GM18517 (cell line): ENCODE measurements around the gene YJEFN3.

ENCODE experiments used
- ATAC-seq: cut with Tn5 transposase; IDR thresholded peaks from one replicate; pipeline ENCODE4 v1.9.1; 2021; ENCODE audit warnings: mild to moderate bottlenecking, moderate library complexity; ENCODE audit not compliant: unreplicated experiment

The YJEFN3 gene

DNA sequence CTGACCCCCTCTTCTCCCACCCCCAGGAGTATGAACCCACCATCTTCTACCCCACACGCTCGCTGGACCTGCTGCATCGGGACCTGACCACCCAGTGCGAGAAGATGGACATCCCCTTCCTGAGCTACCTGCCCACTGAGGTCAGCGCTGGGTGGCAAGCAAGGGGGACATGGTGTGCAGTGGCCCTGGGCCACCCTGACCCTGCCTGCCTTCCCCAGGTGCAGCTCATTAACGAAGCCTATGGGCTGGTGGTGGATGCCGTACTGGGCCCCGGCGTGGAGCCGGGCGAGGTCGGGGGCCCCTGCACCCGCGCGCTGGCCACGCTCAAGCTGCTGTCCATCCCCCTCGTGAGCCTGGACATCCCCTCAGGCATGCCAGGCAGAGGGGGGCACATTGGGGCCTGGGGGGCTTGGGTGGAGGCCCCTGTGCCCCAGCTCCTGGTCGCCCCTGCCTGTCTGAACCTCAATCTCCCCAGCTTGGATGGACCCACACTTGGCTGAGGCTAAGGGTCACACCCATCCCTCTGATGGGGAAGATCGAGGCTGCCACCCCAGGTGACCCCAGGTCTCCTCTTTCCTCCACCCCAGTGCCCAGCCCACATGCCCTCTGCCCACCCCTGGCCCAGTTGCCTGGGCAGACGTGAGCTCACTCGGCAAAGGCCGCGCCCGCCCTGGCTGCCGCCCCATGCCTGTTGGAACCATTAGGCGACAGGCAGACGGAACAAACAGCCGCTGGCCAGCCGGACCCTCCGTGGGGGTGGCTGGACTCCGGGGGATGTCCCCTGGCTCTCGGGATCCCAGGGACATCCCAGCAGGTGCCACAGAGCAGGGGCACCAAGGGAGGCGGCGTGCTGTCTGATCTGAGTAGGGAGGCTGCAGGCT is 6.8 kb downstream of the YJEFN3 start:
- ATAC-seq: no peak

DNA sequence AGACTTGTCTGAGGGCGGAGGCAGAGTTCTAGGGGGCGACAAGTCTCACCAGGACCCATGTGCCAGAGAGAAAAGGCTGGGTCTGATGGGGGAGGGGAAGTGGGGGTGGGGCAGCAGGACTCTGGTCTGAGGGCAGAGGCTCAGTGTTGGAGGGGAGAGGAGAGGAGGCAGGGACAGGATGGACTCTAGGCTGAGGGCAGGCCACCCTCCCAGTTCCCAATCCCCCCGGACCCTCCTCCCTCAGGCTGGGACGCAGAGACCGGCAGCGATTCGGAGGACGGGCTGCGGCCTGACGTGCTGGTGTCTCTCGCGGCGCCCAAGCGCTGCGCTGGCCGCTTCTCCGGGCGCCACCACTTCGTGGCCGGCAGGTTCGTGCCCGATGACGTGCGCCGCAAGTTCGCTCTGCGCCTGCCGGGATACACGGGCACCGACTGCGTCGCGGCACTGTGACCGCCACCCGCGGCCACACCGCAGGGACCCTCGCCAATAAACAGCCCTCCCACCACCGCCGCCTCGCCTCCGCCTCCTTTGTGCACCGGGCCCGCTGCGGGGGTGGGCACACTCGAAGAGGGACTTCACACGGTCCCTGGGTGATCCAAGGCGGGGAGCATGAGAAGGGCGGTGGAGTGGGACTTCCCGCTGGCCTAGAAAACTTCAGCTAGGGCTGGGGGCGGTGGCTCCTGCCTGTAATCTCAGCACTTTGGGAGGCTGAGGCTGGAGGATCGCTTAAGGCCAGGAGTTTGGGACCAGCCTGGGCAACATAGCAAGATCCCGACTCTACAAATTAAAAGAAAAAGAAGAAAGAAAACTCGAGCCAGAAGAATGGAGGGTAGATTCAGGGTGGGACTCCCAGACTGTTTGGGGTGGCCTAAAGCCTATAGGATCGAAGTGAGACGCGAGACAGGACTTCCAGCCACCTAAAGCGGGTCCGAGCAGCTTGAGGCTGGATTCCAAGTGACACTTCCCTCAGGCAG is 8.7 kb downstream of the YJEFN3 start:
- ATAC-seq: no peak

DNA sequence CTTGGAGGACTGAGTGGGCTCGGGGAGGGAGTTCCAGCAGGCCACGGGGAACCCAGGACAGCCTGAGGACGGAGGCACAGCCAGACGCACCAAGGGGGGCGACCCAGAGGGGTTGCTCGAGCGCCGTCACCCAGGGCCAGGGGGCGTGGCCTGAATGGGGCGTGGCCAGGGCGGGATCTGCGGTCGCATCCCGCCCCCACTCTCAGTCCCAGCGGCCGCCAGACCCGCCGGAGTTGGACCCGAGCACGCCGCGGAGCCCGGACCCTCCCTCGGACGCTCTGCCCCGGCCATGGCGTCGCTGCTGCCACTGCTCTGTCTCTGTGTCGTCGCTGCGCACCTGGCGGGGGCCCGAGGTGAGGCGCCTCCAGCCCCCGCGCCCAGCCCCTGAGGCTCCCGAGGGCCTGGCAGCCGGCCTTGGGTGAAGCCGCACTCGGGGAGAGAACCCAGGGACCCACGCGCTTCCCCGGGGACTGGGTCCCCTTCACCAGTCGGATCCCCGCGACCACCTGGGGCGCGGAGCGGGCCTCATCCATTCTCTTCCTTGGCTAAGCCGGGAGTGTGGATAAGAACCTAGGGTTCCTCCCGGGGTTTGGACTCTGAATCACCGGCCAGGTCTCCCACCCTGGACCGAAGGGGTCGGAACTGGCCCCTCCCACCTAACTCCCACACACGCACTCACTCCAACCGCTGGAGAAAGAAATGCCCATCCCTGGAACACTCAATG is 9.5 kb downstream of the YJEFN3 start, which contains the start of gene CILP2:
TSS of gene CILP2 (plus strand) at position 205 of the 724 bp plus-strand sequence. CDS start at position 290, 85 bp downstream.
- ATAC-seq: no peak

DNA sequence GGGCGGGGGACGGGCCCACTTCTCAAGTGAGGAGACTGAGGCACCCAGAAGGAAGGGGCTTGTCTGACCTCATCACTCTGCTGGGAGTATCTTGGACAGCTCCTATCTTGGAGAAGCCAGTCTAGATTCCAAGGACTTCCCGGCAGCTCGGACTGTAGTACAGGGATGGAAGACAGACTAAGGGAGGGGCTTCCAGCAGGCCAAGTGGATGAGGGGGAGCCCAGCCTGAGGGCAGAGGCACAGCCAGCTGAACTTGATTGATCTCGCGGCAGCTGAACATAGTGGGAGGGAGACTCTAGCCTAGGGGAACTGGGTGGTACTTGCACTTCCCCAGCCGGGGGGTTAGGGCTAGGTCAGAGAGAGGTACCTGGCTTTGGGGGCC is 10.1 kb downstream of the YJEFN3 start:
- no peak for ATAC-seq

DNA sequence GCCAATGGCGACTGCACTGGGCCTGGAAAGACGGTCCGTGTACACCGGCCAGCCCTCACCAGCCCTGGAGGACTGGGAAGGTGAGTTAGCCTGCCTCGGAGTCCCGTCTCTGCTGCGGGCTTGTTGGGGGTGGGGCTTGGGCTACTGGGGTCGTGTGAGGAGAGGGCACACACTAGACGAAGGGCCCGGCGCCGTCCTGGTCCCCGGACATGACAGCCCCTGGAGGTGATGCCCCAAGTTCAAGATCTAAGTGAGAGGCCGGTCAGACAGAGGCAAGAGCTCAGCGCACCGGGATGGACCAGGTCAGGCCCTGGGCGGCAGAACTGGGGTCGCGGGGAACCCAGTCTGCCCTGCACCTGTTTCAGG is 11.0 kb downstream of the YJEFN3 start:
- no peak for ATAC-seq

DNA sequence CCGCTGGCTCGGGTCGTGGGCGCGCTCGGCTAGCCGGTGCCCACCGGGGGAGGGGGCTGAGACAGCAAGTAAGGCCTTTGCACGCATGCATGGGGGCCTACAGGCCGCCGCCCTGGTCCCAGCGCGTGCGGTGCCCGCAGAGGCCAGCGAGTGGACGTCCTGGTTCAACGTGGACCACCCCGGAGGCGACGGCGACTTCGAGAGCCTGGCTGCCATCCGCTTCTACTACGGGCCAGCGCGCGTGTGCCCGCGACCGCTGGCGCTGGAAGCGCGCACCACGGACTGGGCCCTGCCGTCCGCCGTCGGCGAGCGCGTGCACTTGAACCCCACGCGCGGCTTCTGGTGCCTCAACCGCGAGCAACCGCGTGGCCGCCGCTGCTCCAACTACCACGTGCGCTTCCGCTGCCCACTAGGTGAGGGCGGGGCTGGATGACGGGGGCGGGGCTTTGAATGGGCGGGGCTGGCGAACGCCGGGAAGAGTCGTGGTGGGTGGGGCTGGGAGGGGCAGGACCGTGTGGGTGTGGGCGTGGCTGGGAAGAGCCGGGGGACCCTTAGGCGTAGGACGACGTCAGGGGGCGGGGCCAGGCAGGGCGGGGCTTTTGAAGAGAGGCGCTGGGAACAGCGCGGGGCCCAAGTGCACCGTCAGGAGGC is 11.5 kb downstream of the YJEFN3 start:
- no peak for ATAC-seq

DNA sequence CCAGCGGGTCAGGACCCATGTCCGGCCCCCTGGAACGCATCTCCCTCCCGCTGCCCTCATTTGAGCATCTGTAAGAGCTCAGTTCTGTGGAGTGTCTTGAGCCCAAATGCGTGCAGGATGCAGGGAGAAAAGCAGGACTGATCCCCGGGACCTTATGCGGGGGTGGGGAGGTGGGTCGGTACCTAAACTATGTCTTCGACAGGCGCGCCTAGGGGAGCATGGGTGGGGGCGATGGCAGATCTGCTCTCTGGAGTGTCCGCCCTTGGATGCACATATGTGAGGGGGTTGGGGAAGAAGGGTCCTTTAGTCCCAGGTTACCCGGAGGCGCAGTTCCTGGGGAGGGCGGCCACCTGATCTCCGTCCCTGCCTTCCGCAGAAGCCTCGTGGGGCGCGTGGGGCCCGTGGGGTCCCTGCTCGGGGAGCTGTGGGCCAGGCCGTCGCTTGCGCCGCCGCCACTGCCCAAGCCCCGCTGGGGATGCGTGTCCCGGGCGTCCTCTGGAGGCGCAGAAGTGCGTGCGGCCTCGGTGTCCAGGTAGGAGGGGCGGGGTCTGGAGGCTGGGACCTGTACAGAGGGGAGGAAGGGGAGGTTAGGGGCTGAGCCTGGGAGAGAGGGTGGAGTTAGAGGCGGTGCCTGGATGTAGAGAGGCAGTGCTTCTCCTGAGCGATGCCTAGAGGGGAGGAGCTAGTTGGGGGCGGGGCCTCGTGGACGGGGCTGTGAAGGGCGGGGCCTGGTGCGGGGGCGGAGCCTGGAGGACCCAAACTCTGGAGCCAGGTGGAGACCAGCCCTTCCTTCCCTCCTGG is 12.2 kb downstream of the YJEFN3 start:
- no peak for ATAC-seq

DNA sequence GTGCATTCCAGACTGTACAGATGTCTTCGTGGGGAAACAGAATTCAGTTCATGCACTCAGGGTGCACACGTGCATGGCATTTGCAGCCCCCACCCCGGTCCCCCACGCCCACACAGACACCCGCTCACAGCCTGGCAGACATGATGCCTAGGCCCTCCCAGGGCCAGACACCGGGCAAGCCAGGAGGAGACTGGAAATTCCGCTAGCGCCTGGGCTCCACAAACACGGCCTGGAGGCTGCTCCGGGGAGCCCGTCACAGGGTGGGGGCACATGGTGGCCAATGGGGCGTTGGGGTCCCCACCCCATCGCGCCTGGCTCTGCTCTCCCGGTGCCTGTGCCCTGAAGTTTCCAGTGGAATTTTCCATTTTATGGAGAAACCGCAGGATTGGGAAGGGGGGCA is 12.9 kb downstream of the YJEFN3 start:
- no peak for ATAC-seq

DNA sequence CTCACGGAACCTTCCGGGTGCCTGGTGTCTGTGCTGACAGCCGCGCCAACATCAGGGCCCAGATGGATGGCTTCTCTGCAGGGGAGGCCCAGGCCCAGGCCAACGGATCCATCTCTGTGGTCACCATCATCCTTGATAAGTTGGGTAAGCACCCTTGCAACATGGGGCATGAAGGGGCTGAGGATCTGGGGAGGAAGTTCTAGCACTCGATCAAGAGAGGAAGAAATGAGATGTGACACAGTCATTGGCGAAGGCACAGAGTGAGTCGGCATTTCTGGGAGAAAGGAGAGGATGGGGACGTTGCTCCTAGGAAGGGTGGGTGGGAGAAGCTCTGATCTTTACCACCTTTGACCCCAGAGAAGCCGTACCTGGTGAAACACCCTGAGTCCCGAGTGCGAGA is 13.8 kb downstream of the YJEFN3 start:
- no peak for ATAC-seq

DNA sequence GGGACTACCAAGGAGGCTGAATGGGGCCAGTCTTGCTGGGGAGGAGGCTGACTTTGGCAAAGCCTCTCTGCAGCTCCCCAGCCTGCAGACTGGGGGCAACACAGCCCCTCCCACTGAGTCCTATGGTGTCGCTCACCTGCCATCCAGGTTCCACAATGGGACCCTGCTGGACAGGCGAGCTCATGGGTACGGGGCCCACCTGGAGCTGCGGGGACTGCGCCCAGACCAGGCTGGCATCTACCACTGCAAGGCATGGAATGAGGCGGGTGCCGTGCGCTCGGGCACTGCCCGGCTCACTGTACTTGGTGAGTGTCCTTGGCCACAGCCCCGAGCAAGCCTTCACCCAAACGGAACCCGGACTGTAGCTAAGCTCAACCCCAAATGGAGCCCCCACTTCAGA is 14.4 kb downstream of the YJEFN3 start:
- no peak for ATAC-seq

DNA sequence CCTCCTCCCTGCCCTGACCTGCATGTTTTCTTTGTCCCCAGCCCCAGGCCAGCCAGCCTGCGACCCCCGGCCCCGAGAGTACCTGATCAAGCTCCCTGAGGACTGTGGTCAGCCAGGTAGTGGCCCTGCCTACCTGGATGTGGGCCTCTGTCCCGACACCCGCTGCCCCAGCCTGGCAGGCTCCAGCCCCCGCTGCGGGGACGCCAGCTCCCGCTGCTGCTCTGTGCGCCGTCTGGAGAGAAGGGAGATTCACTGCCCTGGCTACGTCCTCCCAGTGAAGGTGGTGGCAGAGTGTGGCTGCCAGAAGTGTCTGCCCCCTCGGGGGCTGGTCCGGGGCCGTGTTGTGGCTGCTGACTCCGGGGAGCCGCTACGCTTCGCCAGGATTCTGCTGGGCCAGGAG is 14.9 kb downstream of the YJEFN3 start:
- no peak for ATAC-seq

DNA sequence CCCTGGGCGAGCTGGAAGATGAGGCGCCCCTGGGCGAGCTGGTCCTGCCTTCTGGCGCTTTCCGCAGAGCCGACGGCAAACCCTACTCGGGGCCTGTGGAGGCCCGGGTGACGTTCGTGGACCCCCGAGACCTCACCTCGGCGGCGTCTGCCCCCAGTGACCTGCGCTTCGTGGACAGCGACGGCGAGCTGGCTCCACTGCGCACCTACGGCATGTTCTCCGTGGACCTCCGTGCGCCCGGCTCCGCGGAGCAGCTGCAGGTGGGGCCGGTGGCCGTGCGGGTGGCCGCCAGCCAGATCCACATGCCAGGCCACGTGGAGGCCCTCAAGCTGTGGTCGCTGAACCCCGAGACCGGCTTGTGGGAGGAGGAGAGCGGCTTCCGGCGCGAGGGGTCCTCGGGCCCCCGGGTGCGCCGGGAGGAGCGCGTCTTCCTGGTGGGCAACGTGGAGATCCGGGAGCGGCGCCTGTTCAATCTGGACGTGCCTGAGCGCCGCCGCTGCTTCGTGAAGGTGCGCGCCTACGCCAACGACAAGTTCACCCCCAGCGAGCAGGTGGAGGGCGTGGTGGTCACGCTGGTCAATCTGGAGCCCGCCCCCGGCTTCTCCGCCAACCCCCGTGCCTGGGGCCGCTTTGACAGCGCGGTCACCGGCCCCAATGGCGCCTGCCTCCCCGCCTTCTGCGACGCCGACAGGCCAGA is 15.7 kb downstream of the YJEFN3 start:
- ATAC-seq: no peak

DNA sequence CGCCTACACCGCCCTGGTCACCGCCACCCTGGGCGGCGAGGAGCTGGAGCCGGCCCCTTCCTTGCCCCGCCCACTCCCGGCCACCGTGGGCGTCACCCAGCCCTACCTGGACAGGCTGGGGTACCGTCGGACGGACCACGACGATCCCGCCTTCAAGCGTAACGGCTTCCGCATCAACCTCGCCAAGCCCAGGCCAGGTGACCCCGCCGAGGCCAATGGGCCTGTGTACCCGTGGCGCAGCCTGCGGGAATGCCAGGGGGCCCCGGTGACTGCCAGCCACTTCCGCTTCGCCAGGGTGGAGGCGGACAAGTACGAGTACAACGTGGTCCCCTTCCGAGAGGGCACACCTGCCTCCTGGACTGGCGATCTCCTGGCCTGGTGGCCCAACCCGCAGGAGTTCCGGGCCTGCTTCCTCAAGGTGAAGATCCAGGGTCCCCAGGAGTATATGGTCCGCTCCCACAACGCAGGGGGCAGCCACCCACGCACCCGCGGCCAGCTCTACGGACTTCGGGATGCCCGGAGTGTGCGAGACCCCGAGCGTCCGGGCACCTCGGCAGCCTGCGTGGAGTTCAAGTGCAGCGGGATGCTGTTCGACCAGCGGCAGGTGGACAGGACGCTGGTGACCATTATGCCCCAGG is 16.4 kb downstream of the YJEFN3 start:
- no peak for ATAC-seq

DNA sequence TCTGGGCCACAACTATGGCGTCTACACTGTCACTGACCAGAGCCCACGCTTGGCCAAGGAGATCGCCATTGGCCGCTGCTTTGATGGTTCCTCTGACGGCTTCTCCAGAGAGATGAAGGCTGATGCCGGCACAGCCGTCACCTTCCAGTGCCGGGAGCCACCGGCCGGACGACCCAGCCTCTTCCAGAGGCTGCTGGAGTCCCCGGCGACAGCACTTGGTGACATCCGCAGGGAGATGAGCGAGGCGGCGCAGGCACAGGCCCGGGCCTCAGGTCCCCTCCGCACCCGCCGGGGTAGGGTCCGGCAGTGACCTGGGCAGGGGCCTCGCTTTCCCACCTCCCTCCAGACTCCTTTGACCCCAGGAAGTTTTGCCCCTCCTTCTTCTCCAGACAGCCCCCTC is 17.0 kb downstream of the YJEFN3 start:
- ATAC-seq: no peak

DNA sequence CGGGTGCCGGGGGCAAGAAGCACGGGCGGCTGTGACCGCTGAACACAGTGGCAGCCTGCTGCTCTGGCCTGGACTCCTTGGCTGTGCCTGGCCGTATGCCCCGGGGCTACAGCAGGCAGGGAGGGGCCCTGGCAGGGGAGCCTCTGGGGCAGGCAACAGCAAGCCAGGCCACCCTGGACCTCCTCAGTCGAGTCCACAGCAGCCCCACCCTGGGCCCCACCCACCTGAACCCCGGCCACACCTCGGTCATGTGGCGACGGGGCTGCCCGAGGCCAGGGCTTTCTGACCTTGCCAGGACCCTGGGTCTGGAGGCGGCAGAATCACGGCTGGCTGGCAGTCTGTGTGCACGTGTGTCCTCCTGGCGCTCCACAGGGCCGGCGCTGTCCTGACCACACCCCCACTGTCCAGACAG is 18.0 kb downstream of the YJEFN3 start:
- no peak for ATAC-seq

DNA sequence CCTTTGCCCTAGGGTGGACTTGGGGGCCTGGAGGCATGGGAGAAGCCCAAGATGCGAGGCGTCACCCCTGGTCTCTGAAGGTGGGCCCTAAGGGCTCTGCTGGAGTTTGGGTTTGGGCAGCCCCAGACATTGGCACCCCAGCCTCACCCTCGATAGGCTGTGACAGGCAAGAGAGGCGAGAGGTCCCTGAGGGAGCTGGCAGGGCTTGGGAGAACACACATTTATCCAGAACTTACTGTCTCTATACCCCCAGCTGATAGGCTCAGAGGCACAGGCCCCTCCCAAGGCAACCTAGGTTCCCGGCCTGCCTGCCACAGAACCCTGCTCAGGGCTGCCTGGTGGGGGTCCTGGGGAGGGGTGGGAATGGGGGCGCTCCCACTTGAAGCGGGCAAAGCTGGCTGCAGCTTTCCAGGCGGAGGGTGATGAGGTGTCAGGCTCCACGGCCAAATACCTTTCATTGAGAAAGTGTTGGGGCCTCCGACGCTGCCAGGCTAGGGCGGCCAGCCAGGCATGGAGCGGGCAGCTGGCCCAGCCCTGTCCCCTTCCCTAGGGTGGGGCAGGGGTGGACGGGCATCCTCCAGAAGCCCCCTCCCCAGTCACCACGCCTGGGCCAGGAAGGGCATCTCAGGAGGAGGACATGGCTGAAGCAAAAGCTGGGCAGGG is 19.1 kb downstream of the YJEFN3 start:
- no peak for ATAC-seq

DNA sequence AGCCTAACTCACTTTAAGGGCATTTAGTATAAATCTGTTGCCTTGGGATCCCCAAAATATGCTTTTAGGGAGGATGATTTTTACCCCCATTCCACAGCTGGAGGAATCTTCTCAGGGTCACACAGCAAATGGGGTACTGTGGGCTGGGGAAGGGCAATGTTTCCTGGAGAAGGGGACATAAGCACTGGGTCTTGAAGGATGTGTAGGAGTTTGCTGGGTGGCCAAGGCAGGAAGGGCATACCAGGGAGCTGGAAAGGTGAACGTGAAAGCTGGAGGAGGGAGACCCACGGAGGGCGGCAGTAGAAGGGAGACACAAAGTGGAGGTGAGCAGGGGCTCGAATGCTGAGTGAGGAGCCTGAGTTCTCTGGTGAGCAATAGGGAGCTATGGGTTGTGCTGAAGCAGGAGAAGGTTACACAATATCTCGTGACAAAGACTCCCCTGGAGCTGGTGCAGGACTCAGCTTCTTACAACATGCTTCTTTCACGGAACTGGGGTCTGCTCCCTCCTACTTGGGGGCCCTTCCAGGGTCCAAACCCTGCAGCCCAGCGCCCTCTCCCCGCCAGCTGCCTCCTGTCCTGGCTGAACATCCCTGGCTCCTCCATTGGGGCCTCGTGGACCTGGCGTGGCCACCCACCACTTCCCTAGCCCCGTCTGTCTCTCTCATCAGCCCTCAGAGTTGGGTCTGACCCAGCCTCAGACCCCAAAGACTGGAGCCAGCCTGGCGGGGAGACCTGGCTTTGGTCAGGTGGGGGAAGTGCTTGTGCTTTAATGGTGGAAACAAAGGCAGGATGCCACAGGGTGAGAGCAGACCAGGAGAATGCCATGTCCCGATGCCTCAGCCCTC is 20.4 kb downstream of the YJEFN3 start:
- no peak for ATAC-seq
